ENCODE measurements around the gene ACE.

DNA sequence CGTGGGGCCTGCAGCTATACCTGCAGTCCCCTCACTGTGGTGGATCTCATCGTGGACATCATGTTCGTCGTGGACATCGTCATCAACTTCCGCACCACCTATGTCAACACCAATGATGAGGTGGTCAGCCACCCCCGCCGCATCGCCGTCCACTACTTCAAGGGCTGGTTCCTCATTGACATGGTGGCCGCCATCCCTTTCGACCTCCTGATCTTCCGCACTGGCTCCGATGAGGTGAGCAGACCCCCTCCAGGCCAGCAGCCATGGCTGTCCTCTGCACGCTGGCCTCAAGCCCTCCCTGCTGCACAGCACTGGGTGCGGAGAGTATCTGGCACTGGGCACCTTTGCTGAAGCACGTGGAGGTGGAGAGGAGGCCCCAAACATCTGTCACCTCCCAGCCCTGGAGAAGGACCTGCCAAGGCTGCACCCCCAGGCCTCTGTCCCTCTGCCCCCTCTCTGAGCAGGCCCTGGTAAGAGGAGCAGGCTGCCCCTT, 57.3 kb downstream of the ACE start:
- TF ChIP-seq CREB1 (CRISPR knock-in tag; IDR thresholded peaks at IDR 0.05; ENCODE audit: low read depth): no peak
- TF ChIP-seq, protein P1, sequence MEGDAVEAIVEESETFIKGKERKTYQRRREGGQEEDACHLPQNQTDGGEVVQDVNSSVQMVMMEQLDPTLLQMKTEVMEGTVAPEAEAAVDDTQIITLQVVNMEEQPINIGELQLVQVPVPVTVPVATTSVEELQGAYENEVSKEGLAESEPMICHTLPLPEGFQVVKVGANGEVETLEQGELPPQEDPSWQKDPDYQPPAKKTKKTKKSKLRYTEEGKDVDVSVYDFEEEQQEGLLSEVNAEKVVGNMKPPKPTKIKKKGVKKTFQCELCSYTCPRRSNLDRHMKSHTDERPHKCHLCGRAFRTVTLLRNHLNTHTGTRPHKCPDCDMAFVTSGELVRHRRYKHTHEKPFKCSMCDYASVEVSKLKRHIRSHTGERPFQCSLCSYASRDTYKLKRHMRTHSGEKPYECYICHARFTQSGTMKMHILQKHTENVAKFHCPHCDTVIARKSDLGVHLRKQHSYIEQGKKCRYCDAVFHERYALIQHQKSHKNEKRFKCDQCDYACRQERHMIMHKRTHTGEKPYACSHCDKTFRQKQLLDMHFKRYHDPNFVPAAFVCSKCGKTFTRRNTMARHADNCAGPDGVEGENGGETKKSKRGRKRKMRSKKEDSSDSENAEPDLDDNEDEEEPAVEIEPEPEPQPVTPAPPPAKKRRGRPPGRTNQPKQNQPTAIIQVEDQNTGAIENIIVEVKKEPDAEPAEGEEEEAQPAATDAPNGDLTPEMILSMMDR (conservative IDR thresholded peaks at IDR 0.05; ENCODE audit: low read depth in 2 of 2): no peak
- TF ChIP-seq POLR2AphosphoS5 (IDR thresholded peaks at IDR 0.05; ENCODE audit: low read depth): no peak
- TF ChIP-seq EZH2phosphoT487 (IDR thresholded peaks at IDR 0.05; ENCODE audit: unreplicated experiment): no peak
- TF ChIP-seq ZNF114 (CRISPR knock-in tag; IDR thresholded peaks at IDR 0.05): no peak
- TF ChIP-seq, protein P2, sequence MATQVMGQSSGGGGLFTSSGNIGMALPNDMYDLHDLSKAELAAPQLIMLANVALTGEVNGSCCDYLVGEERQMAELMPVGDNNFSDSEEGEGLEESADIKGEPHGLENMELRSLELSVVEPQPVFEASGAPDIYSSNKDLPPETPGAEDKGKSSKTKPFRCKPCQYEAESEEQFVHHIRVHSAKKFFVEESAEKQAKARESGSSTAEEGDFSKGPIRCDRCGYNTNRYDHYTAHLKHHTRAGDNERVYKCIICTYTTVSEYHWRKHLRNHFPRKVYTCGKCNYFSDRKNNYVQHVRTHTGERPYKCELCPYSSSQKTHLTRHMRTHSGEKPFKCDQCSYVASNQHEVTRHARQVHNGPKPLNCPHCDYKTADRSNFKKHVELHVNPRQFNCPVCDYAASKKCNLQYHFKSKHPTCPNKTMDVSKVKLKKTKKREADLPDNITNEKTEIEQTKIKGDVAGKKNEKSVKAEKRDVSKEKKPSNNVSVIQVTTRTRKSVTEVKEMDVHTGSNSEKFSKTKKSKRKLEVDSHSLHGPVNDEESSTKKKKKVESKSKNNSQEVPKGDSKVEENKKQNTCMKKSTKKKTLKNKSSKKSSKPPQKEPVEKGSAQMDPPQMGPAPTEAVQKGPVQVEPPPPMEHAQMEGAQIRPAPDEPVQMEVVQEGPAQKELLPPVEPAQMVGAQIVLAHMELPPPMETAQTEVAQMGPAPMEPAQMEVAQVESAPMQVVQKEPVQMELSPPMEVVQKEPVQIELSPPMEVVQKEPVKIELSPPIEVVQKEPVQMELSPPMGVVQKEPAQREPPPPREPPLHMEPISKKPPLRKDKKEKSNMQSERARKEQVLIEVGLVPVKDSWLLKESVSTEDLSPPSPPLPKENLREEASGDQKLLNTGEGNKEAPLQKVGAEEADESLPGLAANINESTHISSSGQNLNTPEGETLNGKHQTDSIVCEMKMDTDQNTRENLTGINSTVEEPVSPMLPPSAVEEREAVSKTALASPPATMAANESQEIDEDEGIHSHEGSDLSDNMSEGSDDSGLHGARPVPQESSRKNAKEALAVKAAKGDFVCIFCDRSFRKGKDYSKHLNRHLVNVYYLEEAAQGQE (IDR thresholded peaks at IDR 0.05; ENCODE audit: unreplicated experiment): no peak
- no peak for TF ChIP-seq EZH2 (IDR thresholded peaks at IDR 0.05; ENCODE audit: low read depth, unreplicated experiment)
- TF ChIP-seq, protein P3, sequence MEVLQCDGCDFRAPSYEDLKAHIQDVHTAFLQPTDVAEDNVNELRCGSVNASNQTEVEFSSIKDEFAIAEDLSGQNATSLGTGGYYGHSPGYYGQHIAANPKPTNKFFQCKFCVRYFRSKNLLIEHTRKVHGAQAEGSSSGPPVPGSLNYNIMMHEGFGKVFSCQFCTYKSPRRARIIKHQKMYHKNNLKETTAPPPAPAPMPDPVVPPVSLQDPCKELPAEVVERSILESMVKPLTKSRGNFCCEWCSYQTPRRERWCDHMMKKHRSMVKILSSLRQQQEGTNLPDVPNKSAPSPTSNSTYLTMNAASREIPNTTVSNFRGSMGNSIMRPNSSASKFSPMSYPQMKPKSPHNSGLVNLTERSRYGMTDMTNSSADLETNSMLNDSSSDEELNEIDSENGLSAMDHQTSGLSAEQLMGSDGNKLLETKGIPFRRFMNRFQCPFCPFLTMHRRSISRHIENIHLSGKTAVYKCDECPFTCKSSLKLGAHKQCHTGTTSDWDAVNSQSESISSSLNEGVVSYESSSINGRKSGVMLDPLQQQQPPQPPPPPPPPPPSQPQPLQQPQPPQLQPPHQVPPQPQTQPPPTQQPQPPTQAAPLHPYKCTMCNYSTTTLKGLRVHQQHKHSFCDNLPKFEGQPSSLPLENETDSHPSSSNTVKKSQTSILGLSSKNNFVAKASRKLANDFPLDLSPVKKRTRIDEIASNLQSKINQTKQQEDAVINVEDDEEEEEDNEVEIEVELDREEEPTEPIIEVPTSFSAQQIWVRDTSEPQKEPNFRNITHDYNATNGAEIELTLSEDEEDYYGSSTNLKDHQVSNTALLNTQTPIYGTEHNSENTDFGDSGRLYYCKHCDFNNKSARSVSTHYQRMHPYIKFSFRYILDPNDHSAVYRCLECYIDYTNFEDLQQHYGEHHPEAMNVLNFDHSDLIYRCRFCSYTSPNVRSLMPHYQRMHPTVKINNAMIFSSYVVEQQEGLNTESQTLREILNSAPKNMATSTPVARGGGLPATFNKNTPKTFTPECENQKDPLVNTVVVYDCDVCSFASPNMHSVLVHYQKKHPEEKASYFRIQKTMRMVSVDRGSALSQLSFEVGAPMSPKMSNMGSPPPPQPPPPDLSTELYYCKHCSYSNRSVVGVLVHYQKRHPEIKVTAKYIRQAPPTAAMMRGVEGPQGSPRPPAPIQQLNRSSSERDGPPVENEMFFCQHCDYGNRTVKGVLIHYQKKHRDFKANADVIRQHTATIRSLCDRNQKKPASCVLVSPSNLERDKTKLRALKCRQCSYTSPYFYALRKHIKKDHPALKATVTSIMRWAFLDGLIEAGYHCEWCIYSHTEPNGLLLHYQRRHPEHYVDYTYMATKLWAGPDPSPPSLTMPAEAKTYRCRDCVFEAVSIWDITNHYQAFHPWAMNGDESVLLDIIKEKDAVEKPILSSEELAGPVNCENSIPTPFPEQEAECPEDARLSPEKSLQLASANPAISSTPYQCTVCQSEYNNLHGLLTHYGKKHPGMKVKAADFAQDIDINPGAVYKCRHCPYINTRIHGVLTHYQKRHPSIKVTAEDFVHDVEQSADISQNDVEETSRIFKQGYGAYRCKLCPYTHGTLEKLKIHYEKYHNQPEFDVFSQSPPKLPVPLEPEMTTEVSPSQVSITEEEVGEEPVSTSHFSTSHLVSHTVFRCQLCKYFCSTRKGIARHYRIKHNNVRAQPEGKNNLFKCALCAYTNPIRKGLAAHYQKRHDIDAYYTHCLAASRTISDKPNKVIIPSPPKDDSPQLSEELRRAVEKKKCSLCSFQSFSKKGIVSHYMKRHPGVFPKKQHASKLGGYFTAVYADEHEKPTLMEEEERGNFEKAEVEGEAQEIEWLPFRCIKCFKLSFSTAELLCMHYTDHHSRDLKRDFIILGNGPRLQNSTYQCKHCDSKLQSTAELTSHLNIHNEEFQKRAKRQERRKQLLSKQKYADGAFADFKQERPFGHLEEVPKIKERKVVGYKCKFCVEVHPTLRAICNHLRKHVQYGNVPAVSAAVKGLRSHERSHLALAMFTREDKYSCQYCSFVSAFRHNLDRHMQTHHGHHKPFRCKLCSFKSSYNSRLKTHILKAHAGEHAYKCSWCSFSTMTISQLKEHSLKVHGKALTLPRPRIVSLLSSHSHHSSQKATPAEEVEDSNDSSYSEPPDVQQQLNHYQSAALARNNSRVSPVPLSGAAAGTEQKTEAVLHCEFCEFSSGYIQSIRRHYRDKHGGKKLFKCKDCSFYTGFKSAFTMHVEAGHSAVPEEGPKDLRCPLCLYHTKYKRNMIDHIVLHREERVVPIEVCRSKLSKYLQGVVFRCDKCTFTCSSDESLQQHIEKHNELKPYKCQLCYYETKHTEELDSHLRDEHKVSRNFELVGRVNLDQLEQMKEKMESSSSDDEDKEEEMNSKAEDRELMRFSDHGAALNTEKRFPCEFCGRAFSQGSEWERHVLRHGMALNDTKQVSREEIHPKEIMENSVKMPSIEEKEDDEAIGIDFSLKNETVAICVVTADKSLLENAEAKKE (CRISPR knock-in tag; IDR thresholded peaks at IDR 0.05): no peak
- no peak for TF ChIP-seq NANOG (IDR thresholded peaks at IDR 0.05; ENCODE audit: borderline replicate concordance)
- TF ChIP-seq ZNF331 (CRISPR knock-in tag; IDR thresholded peaks at IDR 0.05; ENCODE audit: low read depth): no peak
